GM23338 (cell line): ENCODE data around the gene LBX1. TPM values are rescaled to one million over a fixed set of nuclear protein-coding genes. Genes with fewer than 3 reads are reported as not detected.

ENCODE experiments used
- ATAC-seq: fragments of 200-7000 bp; cut with Tn5 transposase; 3 replicates; pipeline ENCODE4 v1.9.1; 2020
- DNase-seq: peaks from one replicate; pipeline ENCODE4 v3.0.0-alpha.2; 2015; ENCODE audit warnings: low spot score
- H2AFZ ChIP-seq: fragments of 200-600 bp; sonication (generic); 2 replicates; pipeline ENCODE4 v1.8.0; 2016; ENCODE audit warnings: antibody characterized with exemption, mild to moderate bottlenecking, moderate library complexity
- H3F3A ChIP-seq: fragments of 200-600 bp; sonication (generic); replicated peaks from 2 replicates; pipeline ENCODE4 v1.8.0; 2017; ENCODE audit warnings: antibody characterized with exemption, mixed run types, low read depth
- H3K27ac ChIP-seq: fragments of 200-600 bp; sonication (generic); 2 replicates; pipeline ENCODE4 v1.6.1; 2016; ENCODE audit warnings: low read depth
- H3K27me3 ChIP-seq: fragments of 200-600 bp; sonication (generic); 2 replicates; pipeline ENCODE4 v1.8.0; 2016; ENCODE audit warnings: mild to moderate bottlenecking, mixed run types, moderate library complexity; ENCODE audit not compliant: insufficient read depth
- H3K36me3 ChIP-seq: fragments of 200-600 bp; sonication (generic); 2 replicates; pipeline ENCODE4 v1.8.0; 2016; ENCODE audit warnings: mild to moderate bottlenecking; ENCODE audit not compliant: insufficient read depth
- H3K4me1 ChIP-seq: fragments of 200-600 bp; sonication (generic); 2 replicates; pipeline ENCODE4 v1.8.0; 2016; ENCODE audit warnings: mild to moderate bottlenecking, moderate library complexity; ENCODE audit not compliant: insufficient read depth
- H3K4me2 ChIP-seq: fragments of 200-600 bp; sonication (generic); 2 replicates; pipeline ENCODE4 v1.7.1; 2017; ENCODE audit warnings: mixed run types
- H3K4me3 ChIP-seq: fragments of 200-600 bp; sonication (generic); 2 replicates; pipeline ENCODE4 v1.6.1; 2016; ENCODE audit warnings: mixed run types
- H3K79me2 ChIP-seq: fragments of 200-600 bp; sonication (generic); replicated peaks from 2 replicates; pipeline ENCODE4 v1.8.0; 2017; ENCODE audit warnings: mild to moderate bottlenecking; ENCODE audit not compliant: insufficient read depth
- H3K9me2 ChIP-seq: fragments of 200-600 bp; sonication (generic); 2 replicates; pipeline ENCODE4 v1.8.0; 2017; ENCODE audit not compliant: insufficient read depth
- H4K20me1 ChIP-seq: fragments of 200-600 bp; sonication (generic); replicated peaks from 2 replicates; pipeline ENCODE4 v1.8.0; 2017; ENCODE audit warnings: mild to moderate bottlenecking; ENCODE audit not compliant: insufficient read depth
- H3K27ac Mint-ChIP-seq: 2 replicates; pipeline ENCODE4 v1.8.0; 2020; ENCODE audit warnings: inconsistent platforms, mild to moderate bottlenecking, moderate library complexity, mixed read lengths
- H3K27me3 Mint-ChIP-seq: 3 replicates; pipeline ENCODE4 v1.8.0; 2022; ENCODE audit warnings: low read depth, mild to moderate bottlenecking, moderate library complexity, mixed read lengths, inconsistent platforms; ENCODE audit not compliant: insufficient read depth, poor library complexity
- H3K36me3 Mint-ChIP-seq: 3 replicates; pipeline ENCODE4 v1.8.0; 2021; ENCODE audit warnings: low read depth, mild to moderate bottlenecking, inconsistent platforms, moderate library complexity, mixed read lengths
- H3K4me1 Mint-ChIP-seq: 3 replicates; pipeline ENCODE4 v1.8.0; 2020; ENCODE audit warnings: mild to moderate bottlenecking, inconsistent platforms, mixed read lengths
- H3K4me3 Mint-ChIP-seq: 3 replicates; pipeline ENCODE4 v1.8.0; 2021; ENCODE audit warnings: moderate library complexity, mild to moderate bottlenecking, inconsistent platforms, mixed read lengths
- H3K9me3 Mint-ChIP-seq: 3 replicates; pipeline ENCODE4 v1.8.0; 2020; ENCODE audit warnings: moderate library complexity, mild to moderate bottlenecking, inconsistent platforms, mixed read lengths
- CREB1 ChIP-seq: fragments of 250-450 bp; sonication (Bioruptor Pico); IDR thresholded peaks from 2 replicates; pipeline ENCODE4 v1.5.0; 2020; ENCODE audit warnings: low read depth, mild to moderate bottlenecking, moderate library complexity
- ETS1 ChIP-seq: IDR thresholded peaks from 2 replicates; pipeline ENCODE4 v1.6.1; 2016; ENCODE audit warnings: antibody characterized with exemption
- EZH2 ChIP-seq: fragments of 200-600 bp; sonication (generic); IDR thresholded peaks from one replicate; pipeline ENCODE4 v1.8.0; 2017; ENCODE audit warnings: antibody characterized with exemption, mild to moderate bottlenecking, low read depth; ENCODE audit not compliant: unreplicated experiment
- EZH2phosphoT487 ChIP-seq: fragments of 200-600 bp; sonication (generic); IDR thresholded peaks from one replicate; pipeline ENCODE4 v1.8.1; 2018; ENCODE audit warnings: antibody characterized with exemption; ENCODE audit not compliant: unreplicated experiment
- JUNB ChIP-seq: IDR thresholded peaks from one replicate; pipeline ENCODE4 v1.6.1; 2016; ENCODE audit warnings: antibody characterized with exemption; ENCODE audit not compliant: unreplicated experiment
- NANOG ChIP-seq: IDR thresholded peaks from 2 replicates; pipeline ENCODE4 v1.6.1; 2016; ENCODE audit warnings: antibody characterized with exemption, borderline replicate concordance
- POLR2AphosphoS5 ChIP-seq: IDR thresholded peaks from 2 replicates; pipeline ENCODE4 v1.6.1; 2016; ENCODE audit warnings: antibody characterized with exemption, low read depth
- REST ChIP-seq: IDR thresholded peaks from one replicate; pipeline ENCODE4 v1.6.1; 2018; ENCODE audit warnings: antibody characterized with exemption; ENCODE audit not compliant: unreplicated experiment
- STAT1 ChIP-seq: IDR thresholded peaks from one replicate; pipeline ENCODE4 v1.6.1; 2016; ENCODE audit warnings: antibody characterized with exemption; ENCODE audit not compliant: unreplicated experiment
- ZNF114 ChIP-seq: fragments of 250-450 bp; sonication (Bioruptor Pico); IDR thresholded peaks from 2 replicates; pipeline ENCODE4 v1.5.0; 2020; ENCODE audit warnings: mild to moderate bottlenecking, moderate library complexity
- ZNF331 ChIP-seq: fragments of 250-450 bp; sonication (Bioruptor Pico); IDR thresholded peaks from 2 replicates; pipeline ENCODE4 v1.5.0; 2020; ENCODE audit warnings: low read depth, mild to moderate bottlenecking, moderate library complexity
- ZNF462 ChIP-seq: fragments of 250-450 bp; sonication (Bioruptor Pico); IDR thresholded peaks from 2 replicates; pipeline ENCODE4 v1.5.0; 2020; ENCODE audit warnings: mild to moderate bottlenecking, moderate library complexity
- polyA plus RNA-seq: library from polyadenylated mRNA; unstranded; fragments of >200 nt; fragmentation: Nextera tagmentation; extraction: Ambion mirVana; gene quantifications from 2 replicates; pipeline ENCODE4 v1.2.1, GENCODE V29; 2016
- total RNA-seq: library from RNA; depleted of rRNA; stranded (reverse); fragments of >200 nt; shearing (Covaris generic); gene quantifications from 2 replicates; pipeline ENCODE4 v1.2.3, GENCODE V29; 2014

Gene LBX1
- total and polyA plus RNA-seq, 2 experiments from 2014 or later = not detected

GRCh38 chr10:101195921-101196320 is 33.3 kb downstream of the LBX1 start:
- Histone ChIP-seq H3F3A (no peaks in the 10 kb centered on the region), H3K4me1 (no peaks in the 10 kb centered on the region), H3K27ac (no peak overlapping the region), H3K27me3 (no peaks in the 10 kb centered on the region), H3K36me3 (no peaks in the 10 kb centered on the region), H2AFZ (no peak overlapping the region), H3K4me2 (no peak overlapping the region), H3K79me2 (no peaks in the 10 kb centered on the region), H3K9me2 (no peaks in the 10 kb centered on the region), H4K20me1 (no peaks in the 10 kb centered on the region), H3K4me3 (no peak overlapping the region)
- Mint-ChIP-seq H3K4me3 (no peak overlapping the region), H3K27me3 (peaks cover 18% of the 10 kb centered on the region), H3K36me3 (no peaks in the 10 kb centered on the region), H3K4me1 (peaks cover 5% of the 10 kb centered on the region), H3K27ac (no peak overlapping the region), H3K9me3 (no peaks in the 10 kb centered on the region; the same call in 2 of the 3 replicates)
- no peak for TF ChIP-seq ZNF114
- TF ChIP-seq EZH2phosphoT487 = no peak
- TF ChIP-seq ZNF462 (CRISPR knock-in tag) = no peak
- no peak for TF ChIP-seq EZH2
- no peak for TF ChIP-seq JUNB
- no peak for TF ChIP-seq CREB1
- TF ChIP-seq POLR2AphosphoS5 = no peak
- TF ChIP-seq ETS1 = no peak
- no peak for TF ChIP-seq REST
- TF ChIP-seq ZNF331 (CRISPR knock-in tag) = no peak
- no peak for TF ChIP-seq STAT1
- no peak for TF ChIP-seq NANOG
- ATAC-seq = no peak
- no peak for DNase-seq
